GM18519 (cell line): ENCODE results near the gene CLDN11.

Experiments
- ATAC-seq: cut with Tn5 transposase; IDR thresholded peaks from one replicate; pipeline ENCODE4 v1.9.1; 2021; ENCODE audit warnings: mild to moderate bottlenecking, moderate library complexity; ENCODE audit not compliant: unreplicated experiment, low FRiP score

Gene CLDN11

GRCh38 chr3:170425491-170426239, 7.0 kb downstream of the CLDN11 start:
- no peak for ATAC-seq

GRCh38 chr3:170426240-170426797, 7.7 kb downstream of the CLDN11 start:
- no peak for ATAC-seq

- no peak for ATAC-seq
Measured at GRCh38 chr3:170428095-170428494, 9.4 kb downstream of the CLDN11 start.

- ATAC-seq, result no peak
Measured at GRCh38 chr3:170429050-170429449, 10.4 kb downstream of the CLDN11 start.

GRCh38 chr3:170431054-170431453, 12.4 kb downstream of the CLDN11 start:
- ATAC-seq, result no peak

DNA sequence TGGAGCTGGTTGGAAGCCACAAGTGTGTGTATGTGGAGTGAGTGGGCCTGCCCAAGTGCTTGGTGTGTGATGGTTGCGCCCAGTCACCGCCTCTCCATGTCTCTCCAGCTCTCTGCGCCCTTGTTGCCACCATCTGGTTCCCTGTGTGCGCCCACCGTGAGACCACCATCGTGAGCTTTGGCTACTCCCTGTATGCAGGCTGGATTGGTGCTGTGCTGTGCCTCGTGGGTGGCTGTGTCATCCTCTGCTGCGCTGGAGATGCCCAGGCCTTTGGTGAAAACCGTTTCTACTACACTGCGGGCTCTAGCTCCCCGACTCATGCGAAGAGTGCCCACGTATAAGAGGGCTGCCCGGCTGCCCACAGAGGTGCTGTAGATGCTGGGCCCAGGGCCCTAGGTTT, 13.7 kb downstream of the CLDN11 start:
- no peak for ATAC-seq

DNA sequence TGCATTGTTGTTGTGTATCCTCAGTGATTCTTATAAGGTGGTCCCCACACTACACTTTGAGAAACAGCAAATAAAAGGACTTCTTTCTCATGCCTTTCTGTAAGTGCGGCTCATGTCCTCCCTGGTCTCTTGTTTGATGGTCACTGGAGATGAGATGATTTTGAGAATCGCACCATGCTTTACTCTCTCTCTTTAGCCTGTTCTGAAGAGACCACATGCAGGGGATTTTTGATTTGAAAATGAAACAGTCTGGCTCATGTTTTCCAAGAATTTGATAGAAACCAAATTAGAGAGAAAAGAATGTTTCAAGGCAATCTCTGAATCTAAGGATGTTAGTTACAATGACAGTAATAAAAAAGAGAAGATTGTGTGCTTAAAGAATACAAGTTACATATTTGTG, 18.0 kb downstream of the CLDN11 start:
- no peak for ATAC-seq

GRCh38 chr3:170437176-170437575, 18.5 kb downstream of the CLDN11 start:
- no peak for ATAC-seq

GRCh38 chr3:170437696-170438407, 19.2 kb downstream of the CLDN11 start:
- no peak for ATAC-seq

- ATAC-seq, result no peak
Measured at GRCh38 chr3:170438836-170439235, 20.2 kb downstream of the CLDN11 start.

- no peak for ATAC-seq
Measured at GRCh38 chr3:170440344-170440743, 21.7 kb downstream of the CLDN11 start.

- no peak for ATAC-seq
Measured at GRCh38 chr3:170441412-170441811, 22.7 kb downstream of the CLDN11 start.

DNA sequence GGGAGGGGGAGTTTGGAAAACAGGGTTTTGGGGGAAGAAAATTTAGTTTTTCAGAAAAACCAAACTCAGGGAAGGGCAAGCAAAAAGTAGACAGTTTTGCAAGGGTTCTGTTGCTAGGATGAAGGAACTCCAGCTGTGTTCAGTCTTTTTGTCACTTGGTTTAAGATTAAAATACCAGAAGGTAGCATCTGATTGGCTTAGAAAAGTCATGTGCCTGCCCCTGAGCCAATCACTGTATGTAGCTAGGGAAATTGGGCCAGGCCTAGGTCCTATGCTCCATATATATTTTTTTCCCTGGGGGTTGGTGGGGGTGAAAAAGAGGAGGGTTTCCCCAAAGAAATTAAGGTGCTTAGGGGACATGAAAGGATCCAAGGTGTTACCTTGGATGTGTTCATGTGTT, 24.3 kb downstream of the CLDN11 start:
- ATAC-seq, result no peak

DNA sequence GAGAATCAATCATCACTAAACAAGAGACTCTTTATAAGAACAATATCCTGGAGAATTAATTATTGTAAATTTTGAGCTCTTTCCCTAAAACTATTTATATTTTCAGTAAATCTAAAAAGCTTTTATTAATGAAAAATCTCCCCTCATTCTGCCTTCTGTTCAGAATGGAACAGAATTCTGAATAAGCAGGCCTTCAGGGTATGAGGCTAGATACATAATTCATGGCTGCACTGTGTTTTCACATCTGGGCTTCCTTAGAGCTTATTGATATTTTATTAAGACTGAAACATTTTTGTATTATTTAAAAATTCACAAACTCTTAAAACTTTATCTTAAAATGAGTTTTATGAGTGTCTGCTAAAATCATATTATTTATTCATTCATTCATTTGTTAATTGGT, 24.8 kb downstream of the CLDN11 start:
- ATAC-seq, result no peak

GRCh38 chr3:170448584-170448983, 29.9 kb downstream of the CLDN11 start:
- no peak for ATAC-seq

GRCh38 chr3:170450039-170450438, 31.4 kb downstream of the CLDN11 start:
- no peak for ATAC-seq

- no peak for ATAC-seq
Measured at GRCh38 chr3:170454509-170454908, 35.8 kb downstream of the CLDN11 start.

- ATAC-seq, result no peak
Measured at GRCh38 chr3:170458285-170458684, 39.6 kb downstream of the CLDN11 start.

DNA sequence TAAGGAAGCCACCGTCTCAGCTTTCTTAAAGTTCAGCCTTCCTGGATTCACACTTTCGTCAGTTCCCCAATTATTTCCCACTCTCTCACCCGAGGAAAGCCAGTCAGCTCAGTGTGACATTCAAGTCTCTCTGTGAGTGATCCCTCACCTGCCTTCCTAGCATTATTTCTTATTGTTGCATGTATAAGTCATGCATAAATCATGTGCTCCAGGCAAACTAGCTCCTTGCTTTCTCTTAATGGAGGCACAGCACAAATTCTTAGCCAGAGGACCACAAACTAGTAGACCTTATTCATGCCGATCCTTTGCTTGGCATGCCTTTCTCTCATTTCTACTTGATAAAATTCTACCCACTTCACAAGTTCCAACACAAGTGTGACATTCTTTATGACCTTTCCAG, 44.3 kb downstream of the CLDN11 start:
- ATAC-seq, result no peak

DNA sequence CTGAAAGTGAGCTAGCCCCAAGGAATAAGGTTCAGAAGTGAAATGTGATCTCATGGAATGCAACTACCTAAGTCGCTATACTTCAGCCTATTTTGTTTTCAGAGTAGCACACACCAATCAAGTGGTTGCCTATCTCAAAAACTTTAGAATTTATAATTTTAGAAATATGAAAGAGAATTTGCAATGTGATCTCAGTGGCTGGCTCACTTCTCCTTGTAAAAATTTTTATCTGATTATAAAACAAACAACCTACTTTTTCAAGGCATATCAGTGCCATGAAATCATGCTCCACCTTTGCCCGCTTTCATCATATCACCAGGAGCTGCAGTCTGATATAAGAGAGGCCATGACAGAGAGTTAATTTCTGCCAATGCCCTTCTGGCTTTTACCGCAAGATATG, 47.3 kb downstream of the CLDN11 start:
- ATAC-seq, result no peak

- no peak for ATAC-seq
Measured at GRCh38 chr3:170467007-170467406, 48.3 kb downstream of the CLDN11 start.
